SK-N-MC (cell line): Measurements from ENCODE around the gene STKLD1.
"Not testable (repeated sequence)": the region's sequence is repeated elsewhere in the genome, so short reads cannot be mapped to it uniquely, and the experiment has no call there.

ENCODE experiments used
- EZH2 ChIP-seq: fragments of 200-600 bp; sonication (generic); IDR thresholded peaks from one replicate; pipeline ENCODE4 v1.6.1; 2017; ENCODE audit warnings: antibody characterized with exemption
- FOXP2 ChIP-seq: optimal IDR thresholded peaks from 2 replicates; pipeline ENCODE3; 2011; ENCODE audit warnings: mild to moderate bottlenecking, moderate library complexity; ENCODE audit not compliant: insufficient read depth; ENCODE audit errors: extremely low read length, control extremely low read depth
- POLR2AphosphoS5 ChIP-seq: IDR thresholded peaks from 2 replicates; pipeline ENCODE4 v1.6.1; 2012; ENCODE audit warnings: mild to moderate bottlenecking, low read depth, low read length, borderline replicate concordance

DNA sequence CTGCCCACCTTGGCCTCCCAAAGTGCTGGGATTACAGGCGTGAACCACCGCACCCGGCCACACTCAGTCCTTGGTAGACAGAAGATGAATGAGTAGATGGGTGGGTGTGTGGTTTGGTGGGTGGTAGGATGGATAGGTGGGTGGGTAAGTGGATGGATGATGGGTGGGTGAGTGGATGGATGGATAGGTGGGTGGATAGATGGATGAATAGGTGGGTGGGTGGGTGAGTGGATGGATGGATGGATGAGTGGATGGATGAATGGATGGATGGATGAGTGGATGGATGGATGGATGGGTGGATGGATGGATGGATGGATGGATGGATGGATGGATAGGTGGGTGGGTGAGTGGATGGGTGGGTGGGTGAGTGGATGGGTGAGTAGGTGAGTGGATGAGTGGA lies 16.1 kb downstream of the STKLD1 start:
- not testable (repeated sequence) for TF ChIP-seq POLR2AphosphoS5, EZH2, FOXP2
